DMS153 treated with DMSO at 0.1 percent for 48 hours (cell line): ENCODE measurements around the gene SYTL3.

Experiments
- DNase-seq: peaks from one replicate; lab custom pipeline; 2025; ENCODE audit not compliant: unreplicated experiment; lab: John Stamatoyannopoulos, UW

The SYTL3 gene

GRCh38 chr6:158717341-158718330, 67.8 kb downstream of the SYTL3 start:
- no peak for DNase-seq

DNA sequence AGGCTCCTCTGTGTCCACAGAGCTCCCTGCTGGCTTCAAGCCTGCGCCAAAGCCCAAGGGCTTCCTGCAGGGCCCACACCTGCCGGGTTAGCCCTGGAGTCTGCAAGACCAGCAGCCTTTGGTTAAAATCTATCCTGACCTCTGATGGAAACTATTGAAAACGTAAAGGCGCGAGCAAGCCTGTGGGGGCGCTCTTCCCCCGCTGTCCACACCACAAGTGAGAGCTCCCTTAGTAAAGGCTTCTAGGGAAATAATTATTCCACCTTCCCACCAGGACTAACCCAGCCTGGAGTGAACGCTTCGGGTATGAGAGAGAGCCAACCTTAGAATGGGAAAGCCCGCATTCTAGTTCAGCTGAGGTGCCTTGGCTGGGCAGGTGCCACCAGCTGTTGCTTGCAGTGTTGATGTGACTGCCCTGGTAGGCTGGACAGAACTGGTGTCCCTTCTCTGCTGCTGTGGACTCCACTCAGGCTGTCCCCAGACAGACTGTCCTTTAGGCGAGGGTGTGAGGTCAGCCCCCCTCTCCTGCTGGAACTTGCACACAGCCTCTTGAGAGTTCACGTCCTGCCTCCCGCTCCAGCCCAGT, 68.7 kb downstream of the SYTL3 start:
- DNase-seq, result no peak

- DNase-seq, result no peak
Measured at GRCh38 chr6:158722176-158722729, 72.4 kb downstream of the SYTL3 start.

- DNase-seq, result no peak
Measured at GRCh38 chr6:158725704-158726103, 75.8 kb downstream of the SYTL3 start.

- DNase-seq, result no peak
Measured at GRCh38 chr6:158729906-158730540, 80.2 kb downstream of the SYTL3 start.

DNA sequence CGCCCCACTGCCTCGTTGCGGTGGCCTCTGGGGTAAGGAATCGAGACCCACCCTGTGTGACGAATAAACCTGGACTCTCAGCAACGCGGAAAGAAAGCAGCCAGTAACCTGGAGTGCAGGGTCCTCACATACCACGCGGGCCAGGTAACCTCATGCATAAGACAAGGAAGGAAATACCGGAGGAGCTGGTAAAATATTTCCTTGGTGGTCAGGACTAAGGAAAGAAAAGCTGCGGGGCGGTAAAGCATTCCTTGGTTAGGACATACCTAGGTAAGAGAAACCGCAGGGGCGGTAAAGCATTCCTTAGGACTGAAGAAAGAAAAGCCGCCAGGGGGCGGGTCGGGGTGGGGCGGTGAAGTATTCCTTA, 80.7 kb downstream of the SYTL3 start:
- DNase-seq, result no peak

GRCh38 chr6:158735009-158735408, 85.2 kb downstream of the SYTL3 start:
- no peak for DNase-seq

DNA sequence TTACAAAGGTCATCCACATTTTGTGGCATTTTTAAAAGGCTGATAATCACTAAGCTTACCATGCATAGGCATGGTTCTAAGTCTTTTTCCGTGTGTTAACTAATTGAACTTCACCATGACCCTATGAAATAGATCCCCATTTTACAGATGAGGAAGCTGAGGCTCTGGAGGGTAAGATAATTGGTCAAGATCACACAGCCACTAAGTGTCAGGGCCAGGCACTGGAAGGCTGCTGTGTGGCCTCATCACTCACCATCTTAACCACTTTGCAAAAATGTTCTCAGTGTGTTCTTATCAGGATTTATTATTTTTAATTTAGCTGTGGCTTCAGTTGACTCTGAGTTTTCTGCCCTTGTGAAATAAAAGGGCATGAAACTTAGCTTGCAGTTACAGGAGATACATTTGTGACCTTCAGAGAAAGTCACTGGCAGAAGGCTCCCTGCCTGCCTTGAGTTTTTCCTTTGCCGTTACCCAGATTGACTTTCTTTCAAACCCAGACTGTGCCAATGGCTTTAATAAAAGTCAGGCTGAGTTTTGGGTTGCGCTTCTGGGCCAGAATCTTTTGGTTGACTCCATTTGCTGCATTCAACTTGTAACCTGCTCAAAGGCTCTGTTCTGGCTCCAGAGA, 87.3 kb downstream of the SYTL3 start:
- DNase-seq, result no peak

GRCh38 chr6:158737710-158738615, 88.1 kb downstream of the SYTL3 start:
- DNase-seq, result no peak

DNA sequence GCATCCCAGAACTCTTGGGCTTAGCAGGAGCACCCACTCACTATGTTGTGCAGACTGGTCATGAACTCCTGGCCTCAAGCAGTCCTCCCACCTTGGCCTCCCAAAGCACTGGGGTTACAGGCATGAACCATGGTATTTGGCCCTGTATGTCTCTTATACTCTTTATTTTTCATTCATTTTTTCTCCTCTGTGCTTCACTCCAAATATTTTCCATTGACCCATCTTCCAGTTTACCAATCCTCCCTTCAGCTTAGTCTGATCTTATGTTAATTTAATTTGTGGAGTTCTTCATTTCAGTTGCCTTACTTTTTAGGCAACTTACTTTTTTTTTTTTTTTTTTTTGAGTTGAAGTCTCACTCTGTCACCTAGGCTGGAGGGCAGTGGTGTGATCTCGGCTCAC, 89.8 kb downstream of the SYTL3 start:
- DNase-seq, result no peak

- no peak for DNase-seq
Measured at GRCh38 chr6:158743033-158743651, 93.3 kb downstream of the SYTL3 start.

DNA sequence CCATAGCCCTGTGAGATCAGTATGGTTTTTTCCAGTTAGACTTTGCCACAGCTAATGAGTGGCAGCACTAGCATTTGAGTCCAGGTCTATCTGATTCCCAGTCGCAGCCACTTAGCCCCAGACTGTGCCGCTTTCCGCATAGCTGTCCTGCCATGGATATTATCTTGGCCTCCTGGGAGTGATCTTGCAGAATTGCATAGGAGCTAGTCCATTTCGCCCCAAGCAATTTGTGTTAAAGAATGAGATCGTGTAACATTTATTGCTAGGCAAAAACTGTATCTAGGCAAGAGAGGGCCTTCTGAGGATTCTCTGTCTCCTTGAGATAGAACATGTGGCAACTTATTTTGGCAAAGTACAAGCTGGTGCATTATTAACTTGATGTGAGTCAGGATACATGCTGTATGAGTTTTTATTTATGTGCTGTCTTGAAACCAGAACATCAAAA, 95.2 kb downstream of the SYTL3 start:
- no peak for DNase-seq

GRCh38 chr6:158751224-158751623, 101.4 kb downstream of the SYTL3 start:
- DNase-seq, result no peak

- no peak for DNase-seq
Measured at GRCh38 chr6:158751921-158752320, 102.1 kb downstream of the SYTL3 start.

DNA sequence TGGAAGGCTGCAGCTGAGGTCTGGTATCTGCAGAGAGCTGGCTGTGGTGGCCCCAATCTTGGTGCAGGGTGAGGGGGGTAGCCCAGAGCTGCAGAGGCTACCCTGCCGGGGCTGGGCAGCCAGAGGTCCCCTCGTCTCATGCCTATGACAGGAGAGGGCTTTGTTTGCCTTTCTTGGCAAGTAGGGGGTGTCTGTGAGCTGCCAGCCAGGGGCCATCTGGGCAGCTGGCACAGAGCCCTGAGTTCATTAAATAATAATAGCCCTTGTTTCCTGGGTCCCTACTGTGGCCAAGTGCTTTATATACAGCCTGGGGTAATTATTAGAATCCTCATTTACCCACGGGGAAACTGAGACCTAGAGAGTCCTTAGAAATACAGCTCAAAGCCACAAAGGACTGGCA, 102.8 kb downstream of the SYTL3 start:
- DNase-seq, result peak; percentile 70

- DNase-seq, result no peak
Measured at GRCh38 chr6:158753811-158754210, 104.0 kb downstream of the SYTL3 start.

DNA sequence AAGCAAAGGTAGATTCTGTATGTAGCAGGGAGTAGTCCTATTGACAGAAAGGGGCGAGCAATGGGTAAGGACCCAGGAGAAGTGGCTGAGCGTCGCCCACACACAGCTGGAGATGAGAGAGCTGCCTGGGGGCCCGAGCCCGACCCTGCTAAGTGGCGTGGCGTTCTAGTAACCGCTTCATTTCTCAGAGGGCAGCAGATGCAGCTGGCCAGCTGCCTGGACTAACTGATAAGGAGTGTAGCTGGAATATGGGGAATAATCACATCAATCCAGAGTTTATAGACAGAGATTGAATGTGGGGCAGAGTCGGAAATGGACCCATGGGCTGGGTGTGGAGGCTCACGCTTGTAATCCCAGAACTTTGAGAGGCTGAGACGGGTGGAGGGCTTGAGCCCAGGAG, 104.9 kb downstream of the SYTL3 start:
- DNase-seq, result no peak

GRCh38 chr6:158755636-158756035, 105.8 kb downstream of the SYTL3 start:
- no peak for DNase-seq

- DNase-seq, result no peak
Measured at GRCh38 chr6:158756126-158756525, 106.3 kb downstream of the SYTL3 start.
